NCI-H128 (cell line): ENCODE data around the gene PSENEN.
A peak's percentile ranks its signal among the peaks of the same experiment; 100 is the strongest.

Experiments
- DNase-seq: peaks from one replicate; lab custom pipeline; 2025; ENCODE audit not compliant: unreplicated experiment; lab: John Stamatoyannopoulos, UW

Gene PSENEN

GRCh38 chr19:35745328-35746086 is at the start of gene PSENEN, which contains the start of gene U2AF1L4:
PSENEN (plus strand) TSS chr19:35745651; CDS start chr19:35745931, 280 bp downstream.
U2AF1L4 (minus strand) TSS chr19:35745418; CDS start chr19:35745391, 27 bp downstream.
- DNase-seq: peak; percentile 98

GRCh38 chr19:35695895-35696422 is 49.5 kb upstream of the PSENEN start:
- DNase-seq: no peak

- DNase-seq: no peak
These were observed 48.6 kb upstream of the PSENEN start for GRCh38 chr19:35696835-35697234.

- DNase-seq: peak; percentile 98
These were observed 43.0 kb upstream of the PSENEN start for GRCh38 chr19:35702223-35703012.

- DNase-seq: no peak
These were observed 42.1 kb upstream of the PSENEN start for GRCh38 chr19:35703343-35703742.

GRCh38 chr19:35704218-35704617 is 41.2 kb upstream of the PSENEN start, which contains the start of gene ZBTB32:
ZBTB32 (plus strand) TSS chr19:35704558; CDS start chr19:35714627, 10,069 bp downstream.
- no peak for DNase-seq

GRCh38 chr19:35708391-35708790 is 37.1 kb upstream of the PSENEN start:
- no peak for DNase-seq

- DNase-seq: no peak
These were observed 34.4 kb upstream of the PSENEN start for GRCh38 chr19:35710784-35711723.

GRCh38 chr19:35712567-35713505 is 32.6 kb upstream of the PSENEN start:
- no peak for DNase-seq

- no peak for DNase-seq
These were observed 32.0 kb upstream of the PSENEN start for GRCh38 chr19:35713506-35713850.

GRCh38 chr19:35713904-35714495 is 31.5 kb upstream of the PSENEN start:
- no peak for DNase-seq

GRCh38 chr19:35714601-35715354 is 30.7 kb upstream of the PSENEN start:
- no peak for DNase-seq

- no peak for DNase-seq
These were observed 30.1 kb upstream of the PSENEN start for GRCh38 chr19:35715355-35715809.

- DNase-seq: no peak
These were observed 29.3 kb upstream of the PSENEN start for GRCh38 chr19:35715981-35716800.

GRCh38 chr19:35716801-35717664 is 28.4 kb upstream of the PSENEN start:
- peak; percentile 80 for DNase-seq

GRCh38 chr19:35717665-35718344 is 27.6 kb upstream of the PSENEN start, which contains the start of gene KMT2B:
KMT2B (plus strand) TSS chr19:35718003; CDS start chr19:35718019, 16 bp downstream.
- DNase-seq: peak; percentile 88
